Measurements from ENCODE around the gene TMEM45B.
"Not testable (repeated sequence)": the region's sequence is repeated elsewhere in the genome, so short reads cannot be mapped to it uniquely, and the experiment has no call there.

TMEM45B gene

DNA sequence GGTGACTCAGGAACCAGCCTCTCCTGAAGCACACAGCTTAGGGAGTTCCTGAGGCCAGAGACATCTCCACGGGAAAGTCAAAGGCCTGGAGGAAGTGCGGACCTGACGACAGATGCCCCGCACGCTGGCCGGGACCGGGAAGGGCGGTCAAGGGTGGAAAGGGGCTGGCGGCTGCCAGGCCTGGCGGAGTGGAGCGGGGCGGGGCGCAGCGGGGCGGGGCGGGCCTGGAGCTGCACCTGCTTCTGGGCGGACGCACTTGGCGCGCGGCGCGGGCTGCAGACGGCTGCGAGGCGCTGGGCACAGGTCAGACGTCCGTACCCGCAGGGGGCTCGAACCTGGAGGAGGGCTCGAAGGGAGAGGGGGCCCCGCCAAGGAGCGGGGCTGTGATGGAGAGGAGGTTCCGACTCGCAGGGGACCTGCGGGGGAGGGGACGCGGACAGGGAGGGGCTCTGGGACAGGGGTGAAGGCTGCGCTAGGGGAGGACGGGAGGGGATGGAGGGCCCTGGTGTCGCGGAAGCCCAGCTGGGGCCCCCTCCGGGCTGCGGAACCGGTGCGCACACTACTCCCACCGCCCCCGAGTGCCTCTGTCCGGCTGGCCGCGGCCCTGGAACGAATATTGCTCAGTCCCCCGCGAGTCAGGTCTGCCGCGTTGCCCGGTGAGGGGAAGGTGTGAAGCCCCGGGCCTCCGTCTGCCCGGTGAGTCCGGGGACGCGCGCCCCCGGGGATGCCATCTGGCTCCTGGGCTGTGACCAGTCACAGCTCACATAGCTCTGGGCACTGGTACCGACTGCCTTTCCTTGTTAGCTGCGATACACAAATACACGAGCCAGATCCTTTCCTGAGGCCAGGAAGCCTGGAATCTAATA lies at the start of gene TMEM45B:
TMEM45B (plus strand) TSS at position 253 of the 866 bp plus-strand sequence. CDS start 36,635 bp downstream, outside the sequence.
- DNase-seq, result no peak

DNA sequence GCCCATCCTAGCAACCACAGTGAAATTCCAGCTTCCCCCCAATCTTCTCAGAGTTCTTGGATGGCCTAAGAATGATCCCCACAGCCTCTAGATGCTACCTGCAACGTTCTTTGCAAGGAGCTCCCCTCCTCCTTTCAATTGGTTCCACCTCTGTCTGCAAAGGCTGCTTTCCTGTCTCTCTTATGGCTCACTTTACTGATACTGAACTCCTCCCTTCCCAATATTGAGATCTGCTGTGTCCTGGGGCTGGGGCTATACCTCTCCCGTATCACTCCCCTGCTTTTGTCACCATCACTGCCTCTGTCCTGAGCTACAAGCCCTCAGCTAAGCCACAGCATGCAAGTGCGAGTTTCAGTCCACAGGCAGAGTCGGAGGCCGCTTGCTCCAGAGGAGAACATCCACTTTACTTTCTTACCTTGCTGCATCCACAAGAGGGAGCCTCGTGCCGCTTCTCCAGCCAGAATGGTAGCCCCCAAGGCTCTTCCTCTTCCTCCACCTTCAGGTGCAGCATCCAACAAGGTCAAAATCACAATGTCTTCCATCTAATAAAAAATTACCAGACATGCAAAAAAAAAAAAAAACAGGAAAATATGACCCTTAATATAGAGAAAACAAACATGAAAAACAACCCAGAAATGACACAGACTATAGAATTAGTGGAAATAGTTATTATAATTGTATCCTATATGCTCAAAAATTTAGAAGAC lies 48.6 kb upstream of the TMEM45B start:
- peak in 1 of 2 experiments; percentile 17 for DNase-seq

DNA sequence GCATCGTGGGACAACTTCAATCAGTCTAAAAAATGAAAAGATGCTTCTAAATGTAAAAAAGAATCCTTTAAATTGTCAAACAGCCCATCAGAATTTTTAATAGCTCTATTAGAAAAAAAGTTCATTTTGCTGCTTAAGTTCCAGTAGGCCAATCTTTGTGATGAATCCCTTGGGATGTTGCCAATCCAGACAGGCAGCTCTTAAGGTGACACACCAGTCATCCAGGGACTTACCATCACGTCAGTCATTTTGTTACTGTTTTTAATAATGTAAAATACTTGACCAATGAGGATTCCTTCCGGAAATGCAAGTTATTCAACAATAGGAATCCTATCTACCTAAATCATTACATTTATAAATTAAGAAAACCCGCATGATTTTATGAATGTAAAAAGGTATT lies 47.8 kb upstream of the TMEM45B start:
- no peak for DNase-seq

- no peak for DNase-seq
Observed at GRCh38 chr11:129768356-129768755, 47.3 kb upstream of the TMEM45B start.

DNA sequence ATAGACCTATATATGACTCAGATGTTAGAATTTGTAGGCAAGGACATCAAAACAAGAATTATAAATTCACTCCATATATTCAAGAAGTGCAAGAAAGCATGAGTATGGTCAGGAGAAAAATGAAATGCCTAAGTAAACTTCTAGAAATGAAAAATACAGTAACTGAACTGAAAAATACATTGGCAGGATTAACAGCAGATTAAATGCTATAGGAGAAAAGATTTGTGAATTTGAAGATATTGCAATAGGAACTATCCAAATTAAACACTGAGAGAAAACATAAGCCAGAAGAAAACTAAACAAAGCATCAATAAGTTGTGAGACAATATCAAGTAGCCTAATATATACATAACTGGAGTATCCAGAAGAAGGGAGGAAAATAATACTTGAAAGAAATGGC lies 46.6 kb upstream of the TMEM45B start:
- DNase-seq, result no peak

- no peak for DNase-seq
Observed at GRCh38 chr11:129770993-129771392, 44.7 kb upstream of the TMEM45B start.

- DNase-seq, result not testable (repeated sequence)
Observed at GRCh38 chr11:129771456-129771855, 44.2 kb upstream of the TMEM45B start.

DNA sequence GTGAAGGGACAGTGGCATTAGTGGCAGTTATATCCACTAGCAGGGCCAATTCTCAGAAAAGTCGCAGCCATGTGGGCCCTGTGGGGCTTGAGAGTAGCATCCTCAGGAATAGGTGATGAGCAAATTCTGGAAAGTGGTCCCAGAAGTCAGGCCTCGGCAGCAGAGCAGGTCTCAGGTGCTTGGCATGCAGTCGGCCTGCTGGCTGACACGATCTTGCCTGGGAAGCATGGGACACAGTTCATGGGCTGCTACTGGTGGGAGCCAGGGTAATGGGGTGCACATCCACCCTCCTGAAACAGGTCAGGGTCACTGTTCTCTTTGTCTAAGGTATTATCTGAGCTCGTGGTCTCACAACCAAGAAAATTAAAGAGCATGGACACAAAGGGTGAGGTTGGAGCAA lies 36.8 kb upstream of the TMEM45B start:
- no peak for DNase-seq

DNA sequence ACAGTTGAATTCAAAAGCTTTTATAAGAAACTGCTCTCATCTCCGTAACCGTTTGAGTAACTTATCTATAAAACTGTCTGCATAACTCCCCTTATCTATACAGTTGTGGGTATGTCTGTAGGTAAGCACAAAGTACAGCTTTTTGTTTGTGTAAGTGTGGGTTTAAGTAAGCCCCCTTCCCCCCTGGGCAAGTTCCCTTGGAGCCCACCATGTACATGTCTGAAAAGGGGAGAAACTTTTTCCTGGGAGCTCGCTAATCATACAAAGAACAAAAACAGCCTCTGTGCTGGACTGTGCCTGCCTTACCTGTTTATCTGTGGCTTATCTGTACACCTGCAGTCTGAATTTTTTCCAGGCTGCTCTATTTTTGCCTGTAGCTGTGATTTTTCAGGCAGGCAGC lies 36.3 kb upstream of the TMEM45B start:
- no peak for DNase-seq

- DNase-seq, result no peak
Observed at GRCh38 chr11:129785383-129786111, 30.1 kb upstream of the TMEM45B start.

GRCh38 chr11:129786112-129786416 lies 29.6 kb upstream of the TMEM45B start:
- DNase-seq, result not testable (repeated sequence)

- DNase-seq, result no peak
Observed at GRCh38 chr11:129787532-129788155, 28.0 kb upstream of the TMEM45B start.

DNA sequence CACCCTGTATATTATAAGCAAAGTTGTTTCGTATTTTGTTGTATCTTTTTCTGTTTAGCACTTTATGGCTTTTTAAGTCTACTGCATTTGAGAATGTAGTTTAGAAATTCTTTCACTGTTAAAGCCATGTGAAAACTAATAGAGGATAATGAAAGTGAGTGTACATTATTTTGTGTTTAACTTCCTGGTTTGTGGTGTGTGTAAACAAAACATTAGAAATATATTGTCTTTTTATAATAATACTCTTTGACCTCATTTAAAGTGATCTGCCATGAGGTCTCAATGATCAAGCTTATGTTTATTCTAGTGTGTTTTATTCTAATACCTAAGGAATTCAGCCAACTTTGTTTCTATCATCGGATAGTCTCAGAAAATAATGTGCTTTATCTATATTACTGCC lies 27.4 kb upstream of the TMEM45B start:
- no peak for DNase-seq

DNA sequence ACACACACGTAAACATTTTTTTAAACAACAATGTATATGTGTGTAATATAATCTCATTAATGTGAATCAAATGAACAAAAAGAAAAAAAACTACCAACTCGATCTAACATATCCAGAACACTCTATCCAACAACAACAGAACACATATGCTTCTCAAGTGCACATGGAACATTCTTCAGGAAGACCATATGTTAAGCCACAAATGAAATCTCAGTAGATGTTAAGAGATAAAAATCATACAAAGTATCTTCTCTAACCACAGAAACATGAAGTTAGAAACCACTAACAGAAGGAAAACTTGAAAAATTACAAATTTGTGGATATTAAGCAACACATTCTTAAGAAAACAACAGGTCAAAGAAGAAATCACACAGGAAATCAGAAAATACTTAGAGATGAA lies 25.5 kb upstream of the TMEM45B start:
- DNase-seq, result no peak

DNA sequence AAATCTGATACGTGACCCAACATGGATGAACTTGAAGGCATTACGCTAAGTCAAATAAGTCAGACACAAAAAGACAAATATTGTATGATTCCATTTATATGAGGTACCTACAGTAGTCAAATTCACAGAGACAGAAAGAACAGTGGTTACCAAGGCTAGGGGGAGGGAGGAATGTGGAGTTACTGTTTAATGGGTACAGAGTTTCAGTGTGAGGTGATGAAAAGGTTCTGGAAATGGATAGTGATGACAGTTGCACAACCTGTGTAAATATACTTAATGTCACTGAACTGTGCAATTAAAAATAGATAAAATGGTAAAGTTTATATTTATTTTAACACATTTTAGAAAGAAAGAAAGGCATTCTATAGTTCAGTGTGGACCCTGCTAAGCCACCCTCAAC lies 24.1 kb upstream of the TMEM45B start:
- no peak for DNase-seq

GRCh38 chr11:129792663-129793062 lies 23.0 kb upstream of the TMEM45B start:
- no peak for DNase-seq

GRCh38 chr11:129795089-129795488 lies 20.6 kb upstream of the TMEM45B start:
- DNase-seq, result no peak

- DNase-seq, result no peak
Observed at GRCh38 chr11:129798212-129798611, 17.4 kb upstream of the TMEM45B start.

GRCh38 chr11:129800162-129800561 lies 15.5 kb upstream of the TMEM45B start:
- DNase-seq, result not testable (repeated sequence)

DNA sequence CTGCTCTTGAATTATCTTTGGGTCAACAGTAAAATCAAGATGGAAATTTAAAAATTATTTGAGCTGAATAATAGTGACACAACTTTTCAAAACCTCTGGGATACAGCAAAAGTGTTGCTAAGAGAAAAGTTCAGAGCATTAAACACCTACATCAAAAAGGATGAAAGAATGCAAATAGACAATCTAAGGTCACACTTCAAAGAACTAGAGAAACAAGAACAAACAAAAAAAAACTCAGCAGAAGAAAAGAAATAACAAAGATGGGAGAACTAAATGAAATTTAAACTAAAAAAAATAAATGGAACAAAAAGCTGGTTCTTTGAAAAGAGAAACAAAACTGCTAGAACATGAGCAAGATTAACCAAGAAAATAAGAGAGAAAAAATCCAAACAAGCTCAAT lies 15.0 kb upstream of the TMEM45B start:
- DNase-seq, result no peak

GRCh38 chr11:129803533-129803932 lies 12.1 kb upstream of the TMEM45B start:
- no peak for DNase-seq

DNA sequence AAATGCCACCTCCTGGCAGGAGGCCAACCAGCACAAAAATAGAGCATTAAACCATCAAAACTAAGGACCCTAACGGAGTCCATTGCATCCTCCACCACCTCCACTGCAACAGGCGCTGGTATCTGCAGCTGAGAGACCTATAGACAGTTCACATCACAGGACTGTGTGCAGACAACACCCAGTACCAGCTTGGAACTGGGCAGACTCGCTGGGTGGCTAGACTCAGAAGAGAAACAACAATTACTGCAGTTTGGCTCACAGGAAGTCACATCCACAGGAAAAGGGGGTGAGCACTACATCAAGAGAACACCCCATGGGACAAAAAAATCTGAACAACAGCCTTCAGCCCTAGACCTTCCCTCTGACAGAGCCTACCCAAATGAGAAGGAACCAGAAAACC lies 11.6 kb upstream of the TMEM45B start:
- DNase-seq, result no peak

GRCh38 chr11:129808241-129808640 lies 7.4 kb upstream of the TMEM45B start:
- DNase-seq, result not testable (repeated sequence)
